KMS-11 (cell line): ENCODE results near the gene KLC1.
A peak's percentile ranks its signal among the peaks of the same experiment; 100 is the strongest.

Source experiments
- H2AFZ ChIP-seq: fragments of 200-600 bp; sonication (generic); 2 replicates; pipeline ENCODE4 v1.6.1; 2016; ENCODE audit warnings: antibody characterized with exemption, mixed run types, low read depth
- H3K27ac ChIP-seq: fragments of 200-600 bp; sonication (generic); 2 replicates; pipeline ENCODE4 v1.6.1; 2016; ENCODE audit warnings: mild to moderate bottlenecking, mixed run types
- H3K27me3 ChIP-seq: fragments of 200-600 bp; sonication (generic); 2 replicates; pipeline ENCODE4 v1.6.1; 2017; ENCODE audit warnings: mild to moderate bottlenecking, low read depth, mixed run types, moderate library complexity; ENCODE audit not compliant: insufficient read depth
- H3K36me3 ChIP-seq: fragments of 200-600 bp; sonication (generic); 2 replicates; pipeline ENCODE4 v1.6.1; 2017; ENCODE audit warnings: mild to moderate bottlenecking, mixed run types; ENCODE audit not compliant: insufficient read depth
- H3K4me1 ChIP-seq: fragments of 200-600 bp; sonication (generic); 2 replicates; pipeline ENCODE4 v1.6.1; 2016; ENCODE audit warnings: mild to moderate bottlenecking, low read depth, mixed run types; ENCODE audit not compliant: poor library complexity, severe bottlenecking
- H3K4me2 ChIP-seq: fragments of 200-600 bp; sonication (generic); 2 replicates; pipeline ENCODE4 v1.7.0; 2016; ENCODE audit warnings: mild to moderate bottlenecking, mixed run types
- H3K4me3 ChIP-seq: fragments of 200-600 bp; sonication (generic); IDR thresholded peaks from 2 replicates; pipeline ENCODE4 v1.6.1; 2017; ENCODE audit warnings: low read depth, low read length, mixed read lengths; ENCODE audit not compliant: insufficient read depth
- H3K79me2 ChIP-seq: fragments of 200-600 bp; sonication (generic); 2 replicates; pipeline ENCODE4 v1.6.1; 2016; ENCODE audit warnings: low read depth, mixed run types; ENCODE audit not compliant: insufficient read depth
- H3K9ac ChIP-seq: fragments of 200-600 bp; sonication (generic); 2 replicates; pipeline ENCODE4 v1.6.1; 2016; ENCODE audit warnings: mild to moderate bottlenecking, mixed run types
- H4K20me1 ChIP-seq: fragments of 200-600 bp; sonication (generic); 2 replicates; pipeline ENCODE4 v1.6.1; 2016; ENCODE audit warnings: mild to moderate bottlenecking, mixed run types; ENCODE audit not compliant: insufficient read depth
- CTCF ChIP-seq: fragments of 200-600 bp; sonication (generic); conservative IDR thresholded peaks from 2 replicates; pipeline ENCODE4 v1.6.1; 2017; ENCODE audit warnings: low read depth, mild to moderate bottlenecking, antibody characterized with exemption, low read length, moderate library complexity, mixed read lengths

Gene KLC1

GRCh38 chr14:103676881-103677675 lies 48.1 kb downstream of the KLC1 start:
- H3K4me2 ChIP-seq = no peak overlapping the region
- H2AFZ ChIP-seq = no peak overlapping the region
- H3K27me3 ChIP-seq = no peaks in the 10 kb centered on the region
- no peaks in the 10 kb centered on the region for H4K20me1 ChIP-seq
- H3K9ac ChIP-seq = no peak overlapping the region
- H3K79me2 ChIP-seq = no peaks in the 10 kb centered on the region
- TF ChIP-seq CTCF = no peak
- no peaks in the 10 kb centered on the region for H3K4me1 ChIP-seq
- no peak overlapping the region for H3K27ac ChIP-seq
- H3K36me3 ChIP-seq = no peaks in the 10 kb centered on the region
- no peak overlapping the region for H3K4me3 ChIP-seq

- H3K27me3 ChIP-seq = no peaks in the 10 kb centered on the region
- H3K4me1 ChIP-seq = no peaks in the 10 kb centered on the region
- no peak overlapping the region for H3K4me3 ChIP-seq
- no peak overlapping the region for H2AFZ ChIP-seq
- no peaks in the 10 kb centered on the region for H3K36me3 ChIP-seq
- H4K20me1 ChIP-seq = no peaks in the 10 kb centered on the region
- TF ChIP-seq CTCF = peak; percentile 46
- no peak overlapping the region for H3K9ac ChIP-seq
- H3K4me2 ChIP-seq = no peak overlapping the region
- H3K27ac ChIP-seq = no peak overlapping the region
- no peaks in the 10 kb centered on the region for H3K79me2 ChIP-seq
Observed at GRCh38 chr14:103679351-103679750, 50.3 kb downstream of the KLC1 start.

- no peak for TF ChIP-seq CTCF
- Histone ChIP-seq H3K4me1 (no peaks in the 10 kb centered on the region), H3K9ac (no peak overlapping the region), H4K20me1 (no peaks in the 10 kb centered on the region), H3K4me2 (no peak overlapping the region), H3K79me2 (no peaks in the 10 kb centered on the region), H3K27ac (no peak overlapping the region), H3K27me3 (no peaks in the 10 kb centered on the region), H3K36me3 (no peaks in the 10 kb centered on the region), H2AFZ (no peak overlapping the region), H3K4me3 (no peak overlapping the region)
Observed at GRCh38 chr14:103680491-103681231, 51.6 kb downstream of the KLC1 start.

GRCh38 chr14:103683139-103683538 lies 54.1 kb downstream of the KLC1 start:
- Histone ChIP-seq H3K27me3 (no peaks in the 10 kb centered on the region), H3K4me1 (no peaks in the 10 kb centered on the region), H3K9ac (no peak overlapping the region), H3K4me3 (no peak overlapping the region), H3K27ac (no peak overlapping the region), H2AFZ (no peak overlapping the region), H4K20me1 (no peaks in the 10 kb centered on the region), H3K36me3 (no peaks in the 10 kb centered on the region), H3K79me2 (no peaks in the 10 kb centered on the region), H3K4me2 (no peak overlapping the region)
- TF ChIP-seq CTCF = no peak
